ENCODE results near the gene RGS7. TPM values are rescaled to one million over a fixed set of nuclear protein-coding genes. Genes with fewer than 3 reads are reported as not detected.
A peak's percentile ranks its signal among the peaks of the same experiment; 100 is the strongest.
"Not testable (repeated sequence)": the region's sequence is repeated elsewhere in the genome, so short reads cannot be mapped to it uniquely, and the experiment has no call there.

Gene RGS7
- total RNA-seq, 1 donor from 2014 or later = 0.18 TPM

- no peaks in the 10 kb centered on the region for H3K36me3 ChIP-seq (ENCODE audit: insufficient read depth, low read length)
- DNase-seq (ENCODE audit: low read depth) (no peak), FAIRE-seq (no peak)
- H4K20me1 ChIP-seq (ENCODE audit: insufficient read depth, low read length) = no peaks in the 10 kb centered on the region
- H3K27ac ChIP-seq (ENCODE audit: low read depth, low read length) = no peak overlapping the region
- H3K4me1 Mint-ChIP-seq (ENCODE audit: low read depth, unreplicated experiment) = no peaks in the 10 kb centered on the region
- no peak overlapping the region for H3K27ac Mint-ChIP-seq (ENCODE audit: unreplicated experiment)
- no peaks in the 10 kb centered on the region for H3K27me3 Mint-ChIP-seq (ENCODE audit: low read depth, unreplicated experiment)
- H3K4me1 ChIP-seq (ENCODE audit: insufficient read depth, low read length) = no peaks in the 10 kb centered on the region
- H3K79me2 ChIP-seq (ENCODE audit: insufficient read depth, low read length) = no peaks in the 10 kb centered on the region
- H3K27me3 ChIP-seq (ENCODE audit: insufficient read depth, low read length) = no peaks in the 10 kb centered on the region
- H3K9ac ChIP-seq (ENCODE audit: low read length) = no peak overlapping the region
- H3K4me2 ChIP-seq (ENCODE audit: low read length) = no peak overlapping the region
- H3K36me3 Mint-ChIP-seq (ENCODE audit: low read depth, unreplicated experiment) = no peaks in the 10 kb centered on the region
- H3K4me3 ChIP-seq (ENCODE audit: insufficient read depth, low read depth, low read length) = no peak overlapping the region
- TF ChIP-seq EZH2 (IDR thresholded peaks at IDR 0.05; ENCODE audit: insufficient read depth, low read length) = no peak
- TF ChIP-seq, protein P1, sequence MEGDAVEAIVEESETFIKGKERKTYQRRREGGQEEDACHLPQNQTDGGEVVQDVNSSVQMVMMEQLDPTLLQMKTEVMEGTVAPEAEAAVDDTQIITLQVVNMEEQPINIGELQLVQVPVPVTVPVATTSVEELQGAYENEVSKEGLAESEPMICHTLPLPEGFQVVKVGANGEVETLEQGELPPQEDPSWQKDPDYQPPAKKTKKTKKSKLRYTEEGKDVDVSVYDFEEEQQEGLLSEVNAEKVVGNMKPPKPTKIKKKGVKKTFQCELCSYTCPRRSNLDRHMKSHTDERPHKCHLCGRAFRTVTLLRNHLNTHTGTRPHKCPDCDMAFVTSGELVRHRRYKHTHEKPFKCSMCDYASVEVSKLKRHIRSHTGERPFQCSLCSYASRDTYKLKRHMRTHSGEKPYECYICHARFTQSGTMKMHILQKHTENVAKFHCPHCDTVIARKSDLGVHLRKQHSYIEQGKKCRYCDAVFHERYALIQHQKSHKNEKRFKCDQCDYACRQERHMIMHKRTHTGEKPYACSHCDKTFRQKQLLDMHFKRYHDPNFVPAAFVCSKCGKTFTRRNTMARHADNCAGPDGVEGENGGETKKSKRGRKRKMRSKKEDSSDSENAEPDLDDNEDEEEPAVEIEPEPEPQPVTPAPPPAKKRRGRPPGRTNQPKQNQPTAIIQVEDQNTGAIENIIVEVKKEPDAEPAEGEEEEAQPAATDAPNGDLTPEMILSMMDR (IDR thresholded peaks at IDR 0.05; ENCODE audit: insufficient read depth, low read depth, low read length) = peak; percentile 63
- peaks cover 3% of the 10 kb centered on the region for H3K9me3 Mint-ChIP-seq (ENCODE audit: unreplicated experiment)
- no peaks in the 10 kb centered on the region for H3K9me3 ChIP-seq (ENCODE audit: insufficient read depth, low read depth, low read length)
- no peak overlapping the region for H2AFZ ChIP-seq (ENCODE audit: low read depth, low read length)
- H3K4me3 Mint-ChIP-seq (ENCODE audit: unreplicated experiment) = no peak overlapping the region
Observed at GRCh38 chr1:240888039-240888786, 468.8 kb downstream of the RGS7 start.

DNA sequence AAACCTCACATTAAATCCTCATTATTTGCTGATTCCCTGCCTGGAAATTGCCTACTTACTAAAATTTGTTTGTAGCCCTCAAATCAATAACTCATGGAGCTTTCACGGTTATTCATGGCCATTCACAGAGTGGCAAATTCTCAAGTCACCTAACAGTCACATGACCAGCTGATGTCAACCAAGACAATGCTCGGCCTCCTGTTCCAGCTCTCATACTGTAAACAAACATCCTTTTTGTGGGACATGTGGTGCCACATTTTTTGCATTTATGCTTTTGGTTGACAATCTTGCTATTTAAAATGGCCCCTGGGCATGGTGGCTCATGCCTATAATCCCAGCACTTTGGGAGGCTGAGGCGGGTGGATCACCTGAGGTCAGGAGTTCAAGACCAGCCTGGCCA lies 473.5 kb downstream of the RGS7 start:
- no peak for DNase-seq (ENCODE audit: low read depth)
- Histone ChIP-seq H3K36me3 (ENCODE audit: insufficient read depth, low read length) (no peaks in the 10 kb centered on the region), H3K27me3 (ENCODE audit: insufficient read depth, low read length) (no peaks in the 10 kb centered on the region), H2AFZ (ENCODE audit: low read depth, low read length) (no peak overlapping the region), H3K4me3 (ENCODE audit: insufficient read depth, low read depth, low read length) (no peak overlapping the region), H3K4me2 (ENCODE audit: low read length) (no peak overlapping the region), H3K79me2 (ENCODE audit: insufficient read depth, low read length) (no peaks in the 10 kb centered on the region), H4K20me1 (ENCODE audit: insufficient read depth, low read length) (no peaks in the 10 kb centered on the region), H3K9me3 (ENCODE audit: insufficient read depth, low read depth, low read length) (no peaks in the 10 kb centered on the region), H3K9ac (ENCODE audit: low read length) (no peak overlapping the region), H3K27ac (ENCODE audit: low read depth, low read length) (no peak overlapping the region), H3K4me1 (ENCODE audit: insufficient read depth, low read length) (no peaks in the 10 kb centered on the region)
- Mint-ChIP-seq H3K36me3 (ENCODE audit: low read depth, unreplicated experiment) (no peaks in the 10 kb centered on the region), H3K4me3 (ENCODE audit: unreplicated experiment) (no peak overlapping the region), H3K27ac (ENCODE audit: unreplicated experiment) (no peak overlapping the region), H3K4me1 (ENCODE audit: low read depth, unreplicated experiment) (no peaks in the 10 kb centered on the region), H3K27me3 (ENCODE audit: low read depth, unreplicated experiment) (no peaks in the 10 kb centered on the region), H3K9me3 (ENCODE audit: unreplicated experiment) (peaks cover 4% of the 10 kb centered on the region)
- TF ChIP-seq, protein P1 (IDR thresholded peaks at IDR 0.05; ENCODE audit: insufficient read depth, low read depth, low read length) = no peak
- no peak for TF ChIP-seq EZH2 (IDR thresholded peaks at IDR 0.05; ENCODE audit: insufficient read depth, low read length)
- FAIRE-seq = no peak

DNA sequence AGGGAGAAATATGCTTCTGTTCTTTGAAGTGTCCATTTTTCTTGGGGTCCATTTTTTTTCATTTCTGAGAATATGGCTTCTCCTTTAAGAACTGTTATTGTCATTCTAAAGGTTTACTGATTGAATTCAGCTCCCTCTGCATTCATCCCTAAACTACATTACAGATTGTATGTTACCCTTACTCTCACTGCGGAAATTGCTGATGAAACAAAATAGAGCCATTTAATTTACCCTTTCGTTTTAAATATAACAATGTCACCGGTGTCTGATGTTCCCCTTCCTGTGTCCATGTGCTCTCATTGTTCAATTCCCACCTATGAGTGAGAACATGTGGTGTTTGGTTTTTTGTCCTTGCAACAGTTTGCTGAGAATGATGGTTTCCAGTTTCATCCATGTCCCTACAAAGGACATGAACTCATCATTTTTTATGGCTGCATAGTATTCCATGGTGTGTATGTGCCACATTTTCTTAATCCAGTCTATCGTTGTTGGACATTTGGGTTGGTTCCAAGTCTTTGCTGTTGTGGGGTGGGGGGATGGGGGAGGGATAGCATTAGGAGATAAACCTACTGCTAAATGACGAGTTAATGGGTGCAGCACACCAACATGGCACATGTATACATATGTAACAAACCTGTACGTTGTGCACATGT lies 474.2 kb downstream of the RGS7 start:
- FAIRE-seq; H3K27me3 ChIP-seq (ENCODE audit: insufficient read depth, low read length); H3K36me3 ChIP-seq (ENCODE audit: insufficient read depth, low read length); H4K20me1 ChIP-seq (ENCODE audit: insufficient read depth, low read length); H3K27me3 Mint-ChIP-seq (ENCODE audit: low read depth, unreplicated experiment); H3K36me3 Mint-ChIP-seq (ENCODE audit: low read depth, unreplicated experiment); H3K79me2 ChIP-seq (ENCODE audit: insufficient read depth, low read length); H3K9ac ChIP-seq (ENCODE audit: low read length); H2AFZ ChIP-seq (ENCODE audit: low read depth, low read length); H3K4me1 ChIP-seq (ENCODE audit: insufficient read depth, low read length); H3K4me1 Mint-ChIP-seq (ENCODE audit: low read depth, unreplicated experiment); DNase-seq (ENCODE audit: low read depth); H3K4me3 ChIP-seq (ENCODE audit: insufficient read depth, low read depth, low read length); H3K9me3 ChIP-seq (ENCODE audit: insufficient read depth, low read depth, low read length); H3K9me3 Mint-ChIP-seq (ENCODE audit: unreplicated experiment); H3K27ac Mint-ChIP-seq (ENCODE audit: unreplicated experiment); H3K4me3 Mint-ChIP-seq (ENCODE audit: unreplicated experiment); H3K27ac ChIP-seq (ENCODE audit: low read depth, low read length); H3K4me2 ChIP-seq (ENCODE audit: low read length): not testable (repeated sequence)

All from astrocyte (in vitro differentiated cells and primary cell).